ENCODE data around the gene ST6GALNAC1.
"Not testable (repeated sequence)": the region's sequence is repeated elsewhere in the genome, so short reads cannot be mapped to it uniquely, and the experiment has no call there.

Gene ST6GALNAC1

DNA sequence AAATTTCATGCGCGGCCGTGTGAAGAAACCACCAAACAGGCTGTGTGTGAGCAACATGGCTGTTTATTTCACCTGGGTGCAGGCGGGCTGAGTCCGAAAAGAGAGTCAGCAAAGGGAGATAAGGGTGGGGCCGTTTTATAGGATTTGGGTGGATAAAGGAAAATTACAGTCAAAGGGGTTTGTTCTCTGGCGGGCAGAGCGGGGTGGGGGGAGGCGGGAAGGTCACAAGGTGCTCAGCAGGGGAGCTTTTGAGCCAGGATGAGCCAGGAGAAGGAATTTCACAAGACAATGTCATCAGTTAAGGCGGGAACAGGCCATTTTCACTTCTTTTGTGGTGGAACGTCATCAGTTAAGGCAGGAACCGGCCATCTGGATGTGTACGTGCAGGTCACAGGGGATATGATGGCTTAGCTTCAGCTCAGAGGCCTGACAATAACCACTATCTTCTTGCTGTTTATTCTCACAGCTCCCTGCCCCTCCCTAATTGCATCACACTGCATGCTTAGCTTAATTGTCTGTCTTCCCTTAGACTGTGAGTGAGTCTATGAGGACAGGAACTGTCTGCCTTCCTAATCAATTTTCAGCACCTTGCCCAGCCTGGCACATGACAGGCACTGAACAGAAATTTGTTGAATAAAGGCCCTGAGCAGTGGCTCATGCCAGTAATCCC is 32.3 kb downstream of the ST6GALNAC1 start:
- peak; percentile 70 for DNase-seq

GRCh38 chr17:76606685-76607084 is 36.9 kb downstream of the ST6GALNAC1 start:
- not testable (repeated sequence) for DNase-seq

DNA sequence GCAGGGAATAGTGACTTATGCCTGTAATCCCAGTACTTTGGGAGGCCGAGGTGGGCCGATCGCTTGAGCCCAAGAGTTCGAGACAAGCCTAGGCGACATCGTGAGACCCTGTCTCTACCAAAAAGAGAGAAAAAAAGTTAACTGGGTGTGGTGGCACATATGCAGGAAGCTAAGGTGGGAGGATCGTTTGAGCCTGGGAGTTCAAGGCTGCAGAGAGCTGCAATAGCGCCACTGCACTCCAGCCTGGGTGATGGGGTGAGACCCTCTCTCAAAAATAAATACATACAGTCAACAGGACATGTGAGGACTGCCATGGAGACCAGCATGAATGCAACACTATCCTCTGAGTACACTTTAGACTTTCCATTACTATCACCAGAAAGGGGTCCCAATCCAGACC is 42.5 kb downstream of the ST6GALNAC1 start:
- DNase-seq = no peak

- no peak for DNase-seq
Observed at GRCh38 chr17:76599694-76600460, 43.7 kb downstream of the ST6GALNAC1 start.

DNA sequence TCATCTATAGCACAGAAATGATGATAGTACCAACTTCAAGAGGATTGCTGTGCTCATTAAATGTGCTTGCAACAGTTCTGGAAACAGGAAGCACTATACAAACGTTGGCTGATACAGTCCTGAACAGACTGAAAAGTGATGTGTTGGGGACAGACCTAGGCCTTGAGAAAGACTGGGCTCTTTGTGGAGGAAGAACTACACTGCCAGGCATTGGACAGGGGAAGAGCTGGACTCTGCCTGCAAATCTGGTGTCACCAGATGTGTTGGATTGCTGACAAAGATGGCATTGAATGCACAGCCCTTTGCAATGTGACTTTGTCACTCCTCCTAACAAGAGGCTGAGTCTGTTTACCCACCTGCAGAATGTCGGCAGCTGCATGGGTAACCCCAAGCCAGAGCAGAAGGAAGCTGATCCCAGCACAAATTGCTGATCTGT is 45.5 kb downstream of the ST6GALNAC1 start:
- DNase-seq = peak; percentile 81

GRCh38 chr17:76597156-76598003 is 46.2 kb downstream of the ST6GALNAC1 start:
- DNase-seq = peak; percentile 44

GRCh38 chr17:76594690-76595089 is 48.9 kb downstream of the ST6GALNAC1 start:
- DNase-seq = no peak

DNA sequence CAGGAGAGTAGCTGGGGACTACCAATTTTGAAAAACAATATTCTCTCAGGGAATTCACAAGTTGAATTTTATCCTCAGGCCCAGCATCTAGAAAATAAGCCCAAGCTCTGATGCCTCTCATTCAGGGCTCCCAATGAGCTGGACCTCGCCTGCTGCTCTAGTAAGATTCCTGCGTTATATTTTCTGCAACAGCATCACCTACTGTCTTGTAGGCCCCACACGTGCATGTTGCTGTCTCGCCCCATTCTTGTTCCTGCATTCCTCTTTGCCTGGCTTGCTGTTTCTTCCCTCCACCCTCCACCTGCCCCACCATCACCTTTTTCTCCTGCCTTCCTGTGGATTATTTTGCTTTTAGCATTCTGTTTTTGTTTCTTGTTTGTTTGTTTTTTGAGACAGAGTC is 49.6 kb downstream of the ST6GALNAC1 start:
- DNase-seq = no peak

DNA sequence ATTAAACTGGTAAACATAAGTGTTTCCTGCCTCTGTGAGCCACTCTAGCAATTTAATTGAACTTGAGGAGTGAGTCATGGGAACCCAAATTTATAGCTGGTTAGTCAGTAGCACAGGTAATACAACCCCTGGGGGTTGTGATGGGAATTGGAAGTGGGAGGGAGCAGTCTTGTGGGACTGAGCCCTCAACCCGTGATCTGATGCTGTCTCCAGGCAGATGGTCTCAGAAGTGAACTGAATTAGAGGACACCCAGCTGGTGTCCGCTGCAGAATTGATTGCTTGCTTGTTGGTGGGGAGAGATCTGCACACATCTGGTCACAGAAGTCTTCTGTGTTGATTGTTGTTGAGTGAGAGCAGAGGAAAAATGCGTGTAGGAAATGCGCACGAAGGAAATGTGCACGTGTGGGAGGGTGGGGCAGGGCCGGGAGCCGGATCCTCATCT is 50.2 kb downstream of the ST6GALNAC1 start:
- DNase-seq = peak; percentile 76

DNA sequence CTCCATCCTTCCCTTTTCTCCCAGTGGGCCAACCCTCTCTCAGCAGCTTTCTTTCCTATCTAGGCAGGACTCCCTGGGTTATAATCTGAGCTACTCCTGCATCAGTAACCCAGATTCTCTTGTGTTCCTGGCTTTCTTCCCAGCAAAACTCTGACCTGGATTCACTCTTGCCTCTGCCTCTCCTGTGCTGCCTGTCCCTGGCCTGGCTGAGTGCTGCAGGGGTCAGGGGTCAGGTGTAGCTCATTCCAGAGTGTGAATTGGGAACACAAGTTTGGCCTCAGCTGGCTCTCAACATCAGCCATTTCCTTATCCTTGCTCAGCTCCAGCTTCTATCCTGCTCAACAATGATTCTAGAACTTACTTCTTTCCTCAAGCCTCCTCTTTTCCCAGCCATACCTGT is 55.4 kb downstream of the ST6GALNAC1 start:
- no peak for DNase-seq

DNA sequence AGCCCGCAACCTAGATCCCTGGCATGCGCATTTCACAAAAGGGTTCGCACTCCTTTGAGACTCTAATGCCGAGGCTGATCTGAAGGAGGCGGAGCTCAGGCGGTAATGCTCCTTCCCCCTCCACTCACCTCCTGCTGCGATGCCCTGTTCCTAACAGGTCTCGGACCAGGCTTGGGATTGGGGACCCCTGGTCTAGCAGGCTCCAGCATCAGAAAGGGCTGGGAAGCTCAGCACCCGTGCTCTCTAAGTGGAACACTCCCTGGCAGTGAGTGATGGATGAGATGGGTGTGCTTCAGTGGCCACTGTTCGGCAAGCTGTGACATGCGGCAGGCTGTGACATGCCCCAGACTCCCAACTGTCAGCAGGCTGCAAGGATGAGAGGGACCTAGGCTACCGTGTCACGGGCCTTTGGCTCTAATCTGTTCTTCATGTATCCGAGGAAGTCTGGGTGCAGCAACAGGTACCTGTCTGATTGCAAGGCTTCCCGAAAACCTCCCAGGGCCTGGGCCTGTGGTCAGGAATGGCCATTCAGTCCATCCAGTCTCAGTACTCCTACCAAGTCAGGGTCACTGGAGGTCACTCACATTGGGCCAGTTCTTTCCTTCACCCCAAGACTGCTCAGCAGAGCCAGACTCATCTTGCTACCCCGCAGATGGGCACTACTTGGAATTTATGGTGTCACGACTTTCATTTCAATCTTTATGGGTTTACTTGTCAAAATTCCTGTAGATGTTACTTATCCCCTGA is 56.6 kb downstream of the ST6GALNAC1 start:
- peak; percentile 90 for DNase-seq

DNA sequence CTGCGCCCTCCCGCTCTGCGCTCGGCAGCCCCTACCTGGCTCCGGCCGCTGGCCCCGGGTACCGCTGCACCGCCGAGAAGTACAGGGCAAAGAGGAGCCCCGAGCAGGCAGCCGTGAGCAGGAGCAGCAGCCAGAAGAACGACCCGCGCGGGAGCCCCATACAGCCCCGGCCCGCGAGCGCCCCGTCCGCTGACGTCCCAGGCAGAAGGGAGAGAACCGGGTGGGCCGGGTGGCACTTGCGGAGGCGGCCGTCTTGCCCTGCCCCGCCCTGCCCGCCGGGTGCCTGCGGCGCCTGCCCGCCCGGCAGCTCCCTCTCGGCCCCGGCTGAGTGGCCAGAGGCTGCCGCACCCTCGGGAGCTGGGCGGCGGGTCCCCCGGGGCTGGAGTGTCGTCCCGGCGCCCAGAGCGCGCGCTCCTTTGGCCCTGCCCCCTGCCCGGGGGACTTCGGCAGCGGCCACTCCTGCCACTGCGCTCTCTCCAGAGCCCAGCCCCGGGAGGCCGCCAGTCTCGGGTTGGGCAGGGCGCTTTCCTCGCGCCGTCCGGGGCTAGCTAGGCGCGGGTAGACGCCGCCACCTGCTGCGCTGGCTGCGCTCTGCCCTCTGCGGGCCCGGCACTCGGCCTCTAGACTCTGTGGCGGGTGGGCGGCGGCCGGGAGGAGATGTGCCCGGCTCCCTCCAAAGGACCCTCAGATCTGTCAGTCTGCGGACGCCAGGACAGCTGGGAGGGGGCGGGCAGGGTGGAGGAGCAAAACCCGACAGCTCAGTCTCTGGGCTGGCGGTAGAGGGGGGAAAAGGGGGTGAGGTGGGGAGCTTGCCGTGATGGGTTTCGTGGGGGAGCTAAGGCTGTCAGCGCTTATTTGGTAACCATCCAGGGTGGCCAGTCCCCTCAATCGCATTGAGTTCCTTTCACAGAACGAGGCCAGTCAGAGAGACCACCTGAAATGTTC is 57.6 kb downstream of the ST6GALNAC1 start, which contains the start of gene ST6GALNAC2:
ST6GALNAC2 (minus strand) TSS at position 212 of the 945 bp plus-strand sequence; CDS start at position 160, 52 bp downstream.
- DNase-seq = peak; percentile 83

GRCh38 chr17:76585033-76585648 is 58.4 kb downstream of the ST6GALNAC1 start:
- no peak for DNase-seq

GRCh38 chr17:76584427-76585032 is 59.0 kb downstream of the ST6GALNAC1 start:
- DNase-seq = no peak

GRCh38 chr17:76582660-76583059 is 60.9 kb downstream of the ST6GALNAC1 start:
- peak; percentile 69 for DNase-seq

DNA sequence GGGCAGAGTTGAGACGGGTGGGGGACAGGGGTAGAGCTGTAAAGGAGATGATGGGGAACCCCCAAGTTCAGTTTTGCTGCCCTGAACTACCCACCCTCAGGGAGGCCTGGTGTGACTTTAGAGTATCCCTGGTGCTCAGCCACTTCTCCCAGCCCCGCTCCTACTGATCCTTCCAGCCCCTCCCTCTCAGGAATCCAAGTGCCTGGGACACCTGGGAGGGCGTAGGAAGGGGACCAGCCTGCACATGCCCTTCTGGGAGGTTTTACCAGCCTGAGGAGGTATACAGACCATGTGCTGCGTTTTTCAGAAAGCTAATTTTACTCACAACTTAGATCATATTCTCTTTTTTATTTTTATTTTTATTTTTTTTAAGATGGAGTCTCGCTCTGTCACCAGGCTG is 62.0 kb downstream of the ST6GALNAC1 start:
- DNase-seq = no peak

GRCh38 chr17:76579281-76579680 is 64.3 kb downstream of the ST6GALNAC1 start:
- no peak for DNase-seq

- no peak for DNase-seq
Observed at GRCh38 chr17:76578376-76578775, 65.2 kb downstream of the ST6GALNAC1 start.

- DNase-seq = no peak
Observed at GRCh38 chr17:76577876-76578275, 65.7 kb downstream of the ST6GALNAC1 start.

GRCh38 chr17:76576189-76576588 is 67.4 kb downstream of the ST6GALNAC1 start:
- DNase-seq = no peak

All from NCI-H146 (cell line).